ENCODE data around the gene GLIPR2.
"Not testable (repeated sequence)": the region's sequence is repeated elsewhere in the genome, so short reads cannot be mapped to it uniquely, and the experiment has no call there.

The GLIPR2 gene

GRCh38 chr9:36163049-36163785, 26.7 kb downstream of the GLIPR2 start:
- no peak for DNase-seq (ENCODE audit: low read depth, low spot score)

- no peak for DNase-seq (ENCODE audit: low read depth, low spot score)
These were observed 27.2 kb downstream of the GLIPR2 start for GRCh38 chr9:36163786-36164170.

- DNase-seq (ENCODE audit: low read depth, low spot score), result no peak
These were observed 27.8 kb downstream of the GLIPR2 start for GRCh38 chr9:36164372-36164771.

- DNase-seq (ENCODE audit: low read depth, low spot score), result no peak
These were observed 28.5 kb downstream of the GLIPR2 start for GRCh38 chr9:36164989-36165388.

- no peak for DNase-seq (ENCODE audit: low read depth, low spot score)
These were observed 29.3 kb downstream of the GLIPR2 start for GRCh38 chr9:36165826-36166167.

GRCh38 chr9:36166168-36166927, 29.8 kb downstream of the GLIPR2 start:
- DNase-seq (ENCODE audit: low read depth, low spot score), result peak; percentile 61

GRCh38 chr9:36169166-36169565, 32.6 kb downstream of the GLIPR2 start, which contains the start of gene CCIN:
TSS of gene CCIN (plus strand) at chr9:36169388. CDS start at chr9:36169503, 115 bp downstream.
- no peak for DNase-seq (ENCODE audit: low read depth, low spot score)

- DNase-seq (ENCODE audit: low read depth, low spot score), result no peak
These were observed 33.2 kb downstream of the GLIPR2 start for GRCh38 chr9:36169708-36170107.

GRCh38 chr9:36170531-36170930, 34.0 kb downstream of the GLIPR2 start:
- DNase-seq (ENCODE audit: low read depth, low spot score), result no peak

GRCh38 chr9:36173861-36174260, 37.3 kb downstream of the GLIPR2 start:
- no peak for DNase-seq (ENCODE audit: low read depth, low spot score)

- DNase-seq (ENCODE audit: low read depth, low spot score), result no peak
These were observed 37.7 kb downstream of the GLIPR2 start for GRCh38 chr9:36174271-36174670.

- no peak for DNase-seq (ENCODE audit: low read depth, low spot score)
These were observed 38.2 kb downstream of the GLIPR2 start for GRCh38 chr9:36174731-36175130.

GRCh38 chr9:36175209-36175608, 38.7 kb downstream of the GLIPR2 start:
- not testable (repeated sequence) for DNase-seq (ENCODE audit: low read depth, low spot score)

GRCh38 chr9:36176496-36176895, 40.0 kb downstream of the GLIPR2 start:
- DNase-seq (ENCODE audit: low read depth, low spot score), result not testable (repeated sequence)

GRCh38 chr9:36177571-36177970, 41.0 kb downstream of the GLIPR2 start:
- DNase-seq (ENCODE audit: low read depth, low spot score), result no peak

GRCh38 chr9:36180243-36180642, 43.7 kb downstream of the GLIPR2 start:
- DNase-seq (ENCODE audit: low read depth, low spot score), result not testable (repeated sequence)

- DNase-seq (ENCODE audit: low read depth, low spot score), result no peak
These were observed 50.9 kb downstream of the GLIPR2 start for GRCh38 chr9:36187414-36187813.

- DNase-seq (ENCODE audit: low read depth, low spot score), result no peak
These were observed 51.7 kb downstream of the GLIPR2 start for GRCh38 chr9:36188212-36188611.

- no peak for DNase-seq (ENCODE audit: low read depth, low spot score)
These were observed 53.4 kb downstream of the GLIPR2 start for GRCh38 chr9:36189976-36190375.

GRCh38 chr9:36190388-36191289, 54.1 kb downstream of the GLIPR2 start, which contains the start of gene CLTA:
TSS of gene CLTA (plus strand) at chr9:36190921. CDS start at chr9:36191057, 136 bp downstream.
- peak; percentile 94 for DNase-seq (ENCODE audit: low read depth, low spot score)

GRCh38 chr9:36191290-36191645, 54.7 kb downstream of the GLIPR2 start:
- peak; percentile 10 for DNase-seq (ENCODE audit: low read depth, low spot score)

- DNase-seq (ENCODE audit: low read depth, low spot score), result no peak
These were observed 55.2 kb downstream of the GLIPR2 start for GRCh38 chr9:36191686-36192085.
